Medulla oblongata (tissue), 1 donor: Measurements from ENCODE around the gene PTPN14.
"Not testable (repeated sequence)": the region's sequence is repeated elsewhere in the genome, so short reads cannot be mapped to it uniquely, and the experiment has no call there.

Source experiments
- DNase-seq: peaks from one replicate; pipeline ENCODE4 v3.0.0-alpha.2; 2015; ENCODE audit errors: extremely low spot score

PTPN14 gene

GRCh38 chr1:214551436-214552173 lies at the start of gene PTPN14:
Gene PTPN14, minus strand, starts transcription at chr1:214551602. Its CDS starts 86,799 bp downstream, at chr1:214464803.
- peak; percentile 72 for DNase-seq

- no peak for DNase-seq
Measured at GRCh38 chr1:214593158-214593557, 41.8 kb upstream of the PTPN14 start.

- not testable (repeated sequence) for DNase-seq
Measured at GRCh38 chr1:214591918-214592317, 40.5 kb upstream of the PTPN14 start.

GRCh38 chr1:214590696-214591095 lies 39.3 kb upstream of the PTPN14 start:
- DNase-seq = no peak

GRCh38 chr1:214588963-214589597 lies 37.7 kb upstream of the PTPN14 start:
- DNase-seq = no peak

- DNase-seq = no peak
Measured at GRCh38 chr1:214587165-214587564, 35.8 kb upstream of the PTPN14 start.

GRCh38 chr1:214586621-214587020 lies 35.2 kb upstream of the PTPN14 start:
- DNase-seq = no peak

GRCh38 chr1:214584805-214585766 lies 33.7 kb upstream of the PTPN14 start:
- peak; percentile 39 for DNase-seq

- DNase-seq = no peak
Measured at GRCh38 chr1:214583824-214584554, 32.6 kb upstream of the PTPN14 start.

- DNase-seq = no peak
Measured at GRCh38 chr1:214583113-214583512, 31.7 kb upstream of the PTPN14 start.

GRCh38 chr1:214582289-214582891 lies 31.0 kb upstream of the PTPN14 start:
- DNase-seq = no peak

GRCh38 chr1:214581785-214582184 lies 30.4 kb upstream of the PTPN14 start:
- DNase-seq = no peak

GRCh38 chr1:214579183-214579582 lies 27.8 kb upstream of the PTPN14 start:
- DNase-seq = no peak

GRCh38 chr1:214576120-214576519 lies 24.7 kb upstream of the PTPN14 start:
- DNase-seq = not testable (repeated sequence)

- DNase-seq = no peak
Measured at GRCh38 chr1:214574598-214575411, 23.4 kb upstream of the PTPN14 start.

GRCh38 chr1:214573386-214574318 lies 22.2 kb upstream of the PTPN14 start:
- DNase-seq = no peak

GRCh38 chr1:214571281-214571680 lies 19.9 kb upstream of the PTPN14 start:
- DNase-seq = no peak

GRCh38 chr1:214570442-214570841 lies 19.0 kb upstream of the PTPN14 start:
- DNase-seq = no peak

GRCh38 chr1:214569357-214570004 lies 18.1 kb upstream of the PTPN14 start:
- DNase-seq = no peak
